Measurements from ENCODE around the gene MAPK11. TPM values are rescaled to one million over a fixed set of nuclear protein-coding genes. Genes with fewer than 3 reads are reported as not detected.

Gene MAPK11
- total and polyA plus RNA-seq, 10 of the 15 experiments (the other 5 are each of a cell fraction or from before 2014, with no cell fraction given), result 0.05 to 12.8 (median 3.7) TPM

- TF ChIP-seq SP1 (IDR thresholded peaks at IDR 0.05; ENCODE audit: low read depth, low read length), result no peak
- TF ChIP-seq FOXK2 (IDR thresholded peaks at IDR 0.05), result no peak
These were observed 54.0 kb downstream of the MAPK11 start (continued) for GRCh38 chr22:50216055-50216683.

- no peak for FAIRE-seq
- no peak for ATAC-seq
- ChIA-PET SMC1A (ENCODE audit: uncharacterized antibody, unreplicated experiment) (no interaction called here), CTCF (interaction anchor here (1.1 kb wide), 1 partner anchor 67 kb away, joined by 3 read pairs; no protein-coding TSS in a partner anchor), RAD21 (ENCODE audit: unreplicated experiment) (no interaction called here), POLR2A (no interaction called here)
- no peaks in the 10 kb centered on the region for H3K9me3 ChIP-seq (replicated peaks; ENCODE audit: control insufficient read depth, insufficient read depth, low read length)
- DNase-seq (ENCODE audit: low read depth, low spot score), result no peak
- in situ Hi-C loops (cut with MboI) (no loop called here), intact Hi-C loops (cut with micrococcal nuclease; ENCODE audit: unreplicated experiment) (no loop called here)
- H3K27me3 ChIP-seq (replicated peaks in 1 of 2; ENCODE audit: control insufficient read depth in 2 of 2, insufficient read depth in 2 of 2, low read length in 1 of 2), result no peaks in the 10 kb centered on the region
- TF ChIP-seq POLR2A (IDR thresholded peaks at IDR 0.05; ENCODE audit: low read depth, low read length) (peak; percentile 58), PKNOX1 (IDR thresholded peaks at IDR 0.05) (no peak)
- H2AFZ ChIP-seq (ENCODE audit: control insufficient read depth, low read depth, low read length), result no peak overlapping the region
- WGBS (ENCODE audit: insufficient coverage, insufficient replicate concordance, low lambda C conversion rate, missing lambda C conversion rate), result 96% methylated on average over 14 of the region's 17 CpGs
- no peak overlapping the region for H3K27ac ChIP-seq (ENCODE audit: control insufficient read depth, insufficient read depth)
- no peaks in the 10 kb centered on the region for H4K20me1 ChIP-seq (ENCODE audit: control insufficient read depth, insufficient read depth)
- no peaks in the 10 kb centered on the region; the same call in 1 of the 2 replicates for H3K79me2 ChIP-seq (ENCODE audit: control insufficient read depth, insufficient read depth, low read length)
- no TSS peak for BruUV-seq (replicated peaks)
- H3K36me3 ChIP-seq (ENCODE audit: control insufficient read depth in 2 of 2, insufficient read depth in 2 of 2, low read length in 1 of 2), result peaks cover 31 to 48% of the 10 kb centered on the region in 2 experiments; a peak in 3 of 4 replicates
- no peak overlapping the region for H3K4me2 ChIP-seq (ENCODE audit: control insufficient read depth, insufficient read depth)
- no peak overlapping the region for H3K4me3 ChIP-seq
- H3K4me1 ChIP-seq (ENCODE audit: control insufficient read depth, insufficient read depth, low read length), result no peaks in the 10 kb centered on the region
- no peak overlapping the region for H3K9ac ChIP-seq (ENCODE audit: control insufficient read depth, insufficient read depth, low read length)
These were observed 54.7 kb downstream of the MAPK11 start for GRCh38 chr22:50215297-50216054.

Other genes starting within 250 kb of the MAPK11 start
Only the 7 nearest of the 17 such genes appear.
- 19.8 and 23.3 TPM in 2 replicates for gene SELENOO, start 69.4 kb downstream of the MAPK11 start, total RNA-seq (2014; rRNA removed)
- 4.1 and 4.3 TPM in 2 replicates for gene SELENOO, start 69.4 kb downstream of the MAPK11 start, total RNA-seq (2014; rRNA removed; fragmentation: Illumina TruSeq; extraction: Trizol)
- 18.1 and 21.7 TPM in 2 replicates for gene SELENOO, start 69.4 kb downstream of the MAPK11 start, total RNA-seq (2021)
- gene SELENOO, start 69.4 kb downstream of the MAPK11 start, polyA plus RNA-seq (2011; rRNA removed), result 3.2 and 7.6 TPM in 2 replicates
- gene SELENOO, start 69.4 kb downstream of the MAPK11 start, polyA plus RNA-seq (2014; fragmentation: Illumina TruSeq; extraction: Trizol), result 0.16 and 2.4 TPM in 2 replicates
- 1 to 10 TPM in 1 of 2 experiments, under 1 TPM in 1; 0.42 to 1.4 TPM for gene SELENOO, start 69.4 kb downstream of the MAPK11 start, polyA plus RNA-seq (2014; fragmentation: Nextera tagmentation; extraction: Ambion mirVana)
- 20.3 and 28.2 TPM in 2 replicates for gene SELENOO, start 69.4 kb downstream of the MAPK11 start, polyA plus RNA-seq (2014; rRNA removed)
- gene SELENOO, start 69.4 kb downstream of the MAPK11 start, polyA plus RNA-seq (2016; fragmentation: Nextera tagmentation; extraction: Ambion mirVana), result 1 to 10 TPM; 2.1 to 2.3 TPM
- 29.8 and 31.1 TPM in 2 replicates for gene TUBGCP6, start 25.4 kb downstream of the MAPK11 start, total RNA-seq (2014; rRNA removed)
- gene TUBGCP6, start 25.4 kb downstream of the MAPK11 start, total RNA-seq (2014; rRNA removed; fragmentation: Illumina TruSeq; extraction: Trizol), result 9.7 and 10.4 TPM in 2 replicates
- 33.3 and 41.4 TPM in 2 replicates for gene TUBGCP6, start 25.4 kb downstream of the MAPK11 start, total RNA-seq (2021)
- gene TUBGCP6, start 25.4 kb downstream of the MAPK11 start, polyA plus RNA-seq (2011; rRNA removed), result 7.7 and 16.1 TPM in 2 replicates
- gene TUBGCP6, start 25.4 kb downstream of the MAPK11 start, polyA plus RNA-seq (2014; fragmentation: Illumina TruSeq; extraction: Trizol), result 5.7 and 9.6 TPM in 2 replicates
- 1 to 10 TPM in 1 of 2 experiments, under 1 TPM in 1; 0.74 to 2.0 TPM for gene TUBGCP6, start 25.4 kb downstream of the MAPK11 start, polyA plus RNA-seq (2014; fragmentation: Nextera tagmentation; extraction: Ambion mirVana)
- 35.5 and 42.2 TPM in 2 replicates for gene TUBGCP6, start 25.4 kb downstream of the MAPK11 start, polyA plus RNA-seq (2014; rRNA removed)
- gene TUBGCP6, start 25.4 kb downstream of the MAPK11 start, polyA plus RNA-seq (2016; fragmentation: Nextera tagmentation; extraction: Ambion mirVana), result 10 to 100 TPM; 22.8 to 23.0 TPM
- 13.8 and 20.5 TPM in 2 replicates for gene HDAC10, start 19.1 kb downstream of the MAPK11 start, total RNA-seq (2014; rRNA removed)
- 3.9 and 5.1 TPM in 2 replicates for gene HDAC10, start 19.1 kb downstream of the MAPK11 start, total RNA-seq (2014; rRNA removed; fragmentation: Illumina TruSeq; extraction: Trizol)
- 42.4 and 48.6 TPM in 2 replicates for gene HDAC10, start 19.1 kb downstream of the MAPK11 start, total RNA-seq (2021)
- 4.4 and 7.9 TPM in 2 replicates for gene HDAC10, start 19.1 kb downstream of the MAPK11 start, polyA plus RNA-seq (2011; rRNA removed)
- gene HDAC10, start 19.1 kb downstream of the MAPK11 start, polyA plus RNA-seq (2014; fragmentation: Illumina TruSeq; extraction: Trizol), result 1.2 and 4.3 TPM in 2 replicates
- under 1 TPM; 0.26 to 0.51 TPM for gene HDAC10, start 19.1 kb downstream of the MAPK11 start, polyA plus RNA-seq (2014; fragmentation: Nextera tagmentation; extraction: Ambion mirVana)
- gene HDAC10, start 19.1 kb downstream of the MAPK11 start, polyA plus RNA-seq (2014; rRNA removed), result 42.3 and 51.7 TPM in 2 replicates
- gene HDAC10, start 19.1 kb downstream of the MAPK11 start, polyA plus RNA-seq (2016; fragmentation: Nextera tagmentation; extraction: Ambion mirVana), result 1 to 10 TPM; 4.5 to 5.0 TPM
- gene MAPK12, start 8.7 kb downstream of the MAPK11 start, total RNA-seq (2014; rRNA removed), result 22.8 and 23.0 TPM in 2 replicates
- gene MAPK12, start 8.7 kb downstream of the MAPK11 start, total RNA-seq (2014; rRNA removed; fragmentation: Illumina TruSeq; extraction: Trizol), result 14.5 and 16.5 TPM in 2 replicates
- 34.0 and 38.9 TPM in 2 replicates for gene MAPK12, start 8.7 kb downstream of the MAPK11 start, total RNA-seq (2021)
- gene MAPK12, start 8.7 kb downstream of the MAPK11 start, polyA plus RNA-seq (2011; rRNA removed), result 7.5 and 16.1 TPM in 2 replicates
- 3.6 and 16.1 TPM in 2 replicates for gene MAPK12, start 8.7 kb downstream of the MAPK11 start, polyA plus RNA-seq (2014; fragmentation: Illumina TruSeq; extraction: Trizol)
- gene MAPK12, start 8.7 kb downstream of the MAPK11 start, polyA plus RNA-seq (2014; fragmentation: Nextera tagmentation; extraction: Ambion mirVana), result 1 to 10 TPM; 1.1 to 3.8 TPM
- gene MAPK12, start 8.7 kb downstream of the MAPK11 start, polyA plus RNA-seq (2014; rRNA removed), result 32.0 and 33.2 TPM in 2 replicates
- 10 to 100 TPM in 1 of 2 experiments, 1 to 10 TPM in 1; 9.5 to 17.1 TPM for gene MAPK12, start 8.7 kb downstream of the MAPK11 start, polyA plus RNA-seq (2016; fragmentation: Nextera tagmentation; extraction: Ambion mirVana)
- gene PLXNB2, start 37.3 kb upstream of the MAPK11 start, total RNA-seq (2014; rRNA removed), result 32.6 and 42.0 TPM in 2 replicates
- gene PLXNB2, start 37.3 kb upstream of the MAPK11 start, total RNA-seq (2014; rRNA removed; fragmentation: Illumina TruSeq; extraction: Trizol), result 19.8 and 21.8 TPM in 2 replicates
- 133 and 134 TPM in 2 replicates for gene PLXNB2, start 37.3 kb upstream of the MAPK11 start, total RNA-seq (2021)
- 19.9 and 41.8 TPM in 2 replicates for gene PLXNB2, start 37.3 kb upstream of the MAPK11 start, polyA plus RNA-seq (2011; rRNA removed)
- gene PLXNB2, start 37.3 kb upstream of the MAPK11 start, polyA plus RNA-seq (2014; fragmentation: Illumina TruSeq; extraction: Trizol), result 6.3 and 23.5 TPM in 2 replicates
- 1 to 10 TPM in 1 of 2 experiments, under 1 TPM in 1; 0.68 to 4.5 TPM for gene PLXNB2, start 37.3 kb upstream of the MAPK11 start, polyA plus RNA-seq (2014; fragmentation: Nextera tagmentation; extraction: Ambion mirVana)
- gene PLXNB2, start 37.3 kb upstream of the MAPK11 start, polyA plus RNA-seq (2014; rRNA removed), result 65.4 and 84.9 TPM in 2 replicates
- gene PLXNB2, start 37.3 kb upstream of the MAPK11 start, polyA plus RNA-seq (2016; fragmentation: Nextera tagmentation; extraction: Ambion mirVana), result 10 to 100 TPM; 69.3 to 80.0 TPM
- gene DENND6B, start 56.6 kb upstream of the MAPK11 start, total RNA-seq (2014; rRNA removed), result 8.3 and 9.1 TPM in 2 replicates
- 3.2 and 3.6 TPM in 2 replicates for gene DENND6B, start 56.6 kb upstream of the MAPK11 start, total RNA-seq (2014; rRNA removed; fragmentation: Illumina TruSeq; extraction: Trizol)
- 11.2 TPM in 2 replicates for gene DENND6B, start 56.6 kb upstream of the MAPK11 start, total RNA-seq (2021)
- 1.6 and 2.9 TPM in 2 replicates for gene DENND6B, start 56.6 kb upstream of the MAPK11 start, polyA plus RNA-seq (2011; rRNA removed)
- gene DENND6B, start 56.6 kb upstream of the MAPK11 start, polyA plus RNA-seq (2014; fragmentation: Illumina TruSeq; extraction: Trizol), result 0.73 and 3.1 TPM in 2 replicates
- 1 to 10 TPM in 1 of 2 experiments, under 1 TPM in 1; 0.72 to 2.3 TPM for gene DENND6B, start 56.6 kb upstream of the MAPK11 start, polyA plus RNA-seq (2014; fragmentation: Nextera tagmentation; extraction: Ambion mirVana)
- 11.3 and 13.0 TPM in 2 replicates for gene DENND6B, start 56.6 kb upstream of the MAPK11 start, polyA plus RNA-seq (2014; rRNA removed)
- 10 to 100 TPM in 1 of 2 experiments, 1 to 10 TPM in 1; 8.9 to 10.3 TPM for gene DENND6B, start 56.6 kb upstream of the MAPK11 start, polyA plus RNA-seq (2016; fragmentation: Nextera tagmentation; extraction: Ambion mirVana)
- 47.0 and 52.6 TPM in 2 replicates for gene PPP6R2, start 72.9 kb upstream of the MAPK11 start, total RNA-seq (2014; rRNA removed)
- 22.0 and 24.2 TPM in 2 replicates for gene PPP6R2, start 72.9 kb upstream of the MAPK11 start, total RNA-seq (2014; rRNA removed; fragmentation: Illumina TruSeq; extraction: Trizol)
- 49.4 and 49.7 TPM in 2 replicates for gene PPP6R2, start 72.9 kb upstream of the MAPK11 start, total RNA-seq (2021)
- gene PPP6R2, start 72.9 kb upstream of the MAPK11 start, polyA plus RNA-seq (2011; rRNA removed), result 13.4 and 22.9 TPM in 2 replicates
- 5.1 and 17.6 TPM in 2 replicates for gene PPP6R2, start 72.9 kb upstream of the MAPK11 start, polyA plus RNA-seq (2014; fragmentation: Illumina TruSeq; extraction: Trizol)
- gene PPP6R2, start 72.9 kb upstream of the MAPK11 start, polyA plus RNA-seq (2014; fragmentation: Nextera tagmentation; extraction: Ambion mirVana), result 1 to 10 TPM in 1 of 2 experiments, under 1 TPM in 1; 0.29 to 1.6 TPM
- gene PPP6R2, start 72.9 kb upstream of the MAPK11 start, polyA plus RNA-seq (2014; rRNA removed), result 47.8 and 55.8 TPM in 2 replicates
- gene PPP6R2, start 72.9 kb upstream of the MAPK11 start, polyA plus RNA-seq (2016; fragmentation: Nextera tagmentation; extraction: Ambion mirVana), result 10 to 100 TPM; 26.5 to 26.8 TPM

All from GM12878 (cell line).